Measurements from ENCODE around the gene CRISPLD2. TPM values are rescaled to one million over a fixed set of nuclear protein-coding genes. Genes with fewer than 3 reads are reported as not detected.

The CRISPLD2 gene
- total RNA-seq, 2 donors from 2014 or later = 0.43 to 1.7 TPM

- Mint-ChIP-seq H3K27ac (no peak overlapping the region), H3K9me3 (no peaks in the 10 kb centered on the region)
- DNase-seq (ENCODE audit: low spot score) = no peak
Measured at GRCh38 chr16:84924331-84925091, 104.7 kb downstream of the CRISPLD2 start.

DNA sequence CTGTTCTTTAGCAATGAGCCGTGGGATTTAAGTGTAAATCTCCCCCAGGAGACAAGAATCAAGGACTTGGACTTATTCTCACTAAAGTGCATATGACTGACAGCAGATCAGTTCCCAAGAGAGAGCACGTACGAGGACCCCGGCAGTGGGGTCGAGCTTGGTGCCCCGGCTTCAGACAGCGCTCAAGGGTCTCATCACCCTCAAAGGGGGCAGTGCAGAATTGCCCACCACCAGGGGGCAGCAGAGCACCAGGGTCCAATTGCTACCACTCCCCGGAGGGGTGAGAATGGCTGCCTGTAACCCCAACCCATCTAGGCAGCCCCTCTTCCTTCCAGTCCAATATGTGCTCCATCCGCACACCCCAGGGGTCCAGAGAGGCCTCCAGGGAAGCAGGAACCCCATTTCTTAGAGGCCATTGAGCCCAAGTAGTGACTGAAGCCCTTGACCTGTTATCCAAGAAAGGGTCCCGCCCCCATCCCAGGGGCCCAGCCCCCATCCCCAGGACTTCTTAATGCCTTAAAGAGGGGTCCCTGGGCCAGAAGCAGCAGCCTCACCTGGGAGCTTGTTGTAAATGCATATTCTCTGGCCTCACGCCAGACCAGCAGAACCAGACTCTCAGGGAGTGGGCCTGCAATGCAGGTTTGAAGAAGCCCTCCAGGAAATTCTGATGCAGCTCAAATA is 105.4 kb downstream of the CRISPLD2 start:
- H3K27ac Mint-ChIP-seq = no peak overlapping the region
- H3K36me3 Mint-ChIP-seq = no peaks in the 10 kb centered on the region
- peaks cover 0 to 6% of the 10 kb centered on the region in 2 donors for H3K4me1 Mint-ChIP-seq (ENCODE audit: low read depth in 2 of 2)
- no peak for ATAC-seq
- DNase-seq (ENCODE audit: low spot score) = peak; percentile 71
- H3K9me3 Mint-ChIP-seq = no peaks in the 10 kb centered on the region
- H3K4me3 Mint-ChIP-seq = no peak overlapping the region
- H3K27me3 Mint-ChIP-seq = no peaks in the 10 kb centered on the region

More at GRCh38 chr16:84924331-84925091, 104.7 kb downstream of the CRISPLD2 start:
- H3K4me1 Mint-ChIP-seq (ENCODE audit: low read depth in 2 of 2) = peaks cover 0 to 3% of the 10 kb centered on the region in 2 donors
- ATAC-seq = no peak
- H3K4me3 Mint-ChIP-seq = no peak overlapping the region
- H3K27me3 Mint-ChIP-seq = peaks cover 0 to 4% of the 10 kb centered on the region in 2 donors
- no peaks in the 10 kb centered on the region for H3K36me3 Mint-ChIP-seq

DNA sequence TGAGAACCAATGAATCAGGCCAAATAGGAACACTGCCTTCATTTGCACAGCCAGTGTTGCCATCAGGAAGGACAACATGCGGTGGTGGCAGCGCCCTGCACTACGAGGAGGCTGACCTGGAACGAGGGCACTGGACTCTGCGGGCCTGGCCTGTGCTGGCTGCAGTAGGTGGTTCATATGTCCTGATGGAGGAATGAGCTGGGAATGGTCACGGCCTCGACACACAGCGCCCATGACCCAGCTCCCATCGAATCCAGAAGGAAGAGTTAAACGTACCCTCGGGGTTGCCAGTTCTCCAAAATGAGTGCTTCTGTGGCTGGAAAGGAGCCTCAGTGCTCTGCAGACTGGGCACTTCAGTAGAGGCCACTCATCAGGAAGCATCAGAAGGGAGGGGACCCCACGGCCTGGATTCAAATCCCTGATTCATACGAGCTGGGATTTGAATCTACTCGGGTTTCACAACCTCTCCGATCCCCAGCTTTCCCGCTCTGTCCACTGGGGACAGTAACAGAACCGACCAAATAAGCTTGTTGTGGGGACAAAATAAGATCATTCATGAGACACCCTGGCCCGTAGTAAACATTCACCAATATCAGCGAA is 106.1 kb downstream of the CRISPLD2 start:
- H3K4me1 Mint-ChIP-seq (ENCODE audit: low read depth in 2 of 2) = peaks cover 0 to 6% of the 10 kb centered on the region in 2 donors
- no peak overlapping the region for H3K4me3 Mint-ChIP-seq
- H3K27me3 Mint-ChIP-seq = no peaks in the 10 kb centered on the region
- no peaks in the 10 kb centered on the region for H3K36me3 Mint-ChIP-seq
- DNase-seq (ENCODE audit: low spot score) (no peak), ATAC-seq (no peak)
- no peaks in the 10 kb centered on the region for H3K9me3 Mint-ChIP-seq
- H3K27ac Mint-ChIP-seq = no peak overlapping the region

GRCh38 chr16:84926462-84926861 is 106.7 kb downstream of the CRISPLD2 start:
- H3K4me3 Mint-ChIP-seq = no peak overlapping the region
- no peak overlapping the region for H3K27ac Mint-ChIP-seq
- ATAC-seq (no peak), DNase-seq (ENCODE audit: low spot score) (no peak)
- no peaks in the 10 kb centered on the region for H3K27me3 Mint-ChIP-seq
- H3K9me3 Mint-ChIP-seq = no peaks in the 10 kb centered on the region
- peaks cover 0 to 6% of the 10 kb centered on the region in 2 donors for H3K4me1 Mint-ChIP-seq (ENCODE audit: low read depth in 2 of 2)
- H3K36me3 Mint-ChIP-seq = no peaks in the 10 kb centered on the region

DNA sequence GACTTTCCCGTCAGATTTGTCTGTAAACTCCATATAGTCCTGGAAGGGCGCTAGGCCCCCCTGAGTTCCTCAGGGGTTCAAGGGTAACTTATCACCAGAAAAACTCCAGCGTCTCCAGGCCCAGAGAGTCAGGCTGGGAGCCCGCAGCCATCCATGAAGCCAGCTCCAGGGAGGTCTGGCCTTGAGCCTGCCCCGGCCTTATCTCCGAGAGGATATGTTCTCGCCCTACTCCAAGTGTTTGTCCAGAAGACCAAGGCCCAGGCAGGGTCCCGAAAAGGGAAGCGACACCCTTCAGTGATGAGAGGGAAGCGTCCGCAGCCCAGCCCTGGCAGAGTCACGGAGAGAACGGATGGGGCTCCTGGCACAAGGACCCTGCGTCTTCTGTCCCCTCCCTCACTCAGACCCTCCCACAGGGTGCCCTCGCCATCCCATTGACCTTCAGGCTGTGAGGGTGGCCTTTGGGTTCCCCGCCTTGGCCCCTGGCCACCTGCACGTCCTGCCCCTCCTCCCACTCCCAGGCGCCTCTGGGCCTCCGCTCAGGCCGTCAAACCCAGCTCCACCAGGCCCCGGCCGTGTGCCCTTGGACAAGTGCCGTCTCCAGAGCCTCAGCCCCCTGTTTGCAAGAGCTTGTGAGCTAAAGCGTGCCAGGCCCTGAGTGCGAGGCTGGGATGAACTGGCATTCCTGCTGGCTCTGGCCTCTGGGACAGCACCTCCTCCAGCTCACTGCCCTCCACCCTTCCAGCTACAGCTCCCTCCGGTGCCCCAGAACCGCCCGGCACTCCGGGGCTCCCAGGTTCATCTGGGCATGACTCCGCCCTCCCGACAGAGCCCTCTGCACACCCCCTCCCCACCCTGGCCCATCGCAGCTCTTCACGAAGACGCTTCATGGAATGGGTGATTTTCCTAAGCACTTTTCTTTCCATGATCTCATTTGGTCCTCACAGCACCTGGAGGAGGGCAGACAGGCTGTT is 108.1 kb downstream of the CRISPLD2 start:
- H3K9me3 Mint-ChIP-seq = no peaks in the 10 kb centered on the region
- H3K27me3 Mint-ChIP-seq = no peaks in the 10 kb centered on the region
- no peak overlapping the region for H3K4me3 Mint-ChIP-seq
- ATAC-seq = no peak
- H3K36me3 Mint-ChIP-seq = no peaks in the 10 kb centered on the region
- DNase-seq (ENCODE audit: low spot score) = no peak
- H3K27ac Mint-ChIP-seq = no peak overlapping the region
- H3K4me1 Mint-ChIP-seq (ENCODE audit: low read depth in 2 of 2) = peaks cover 0 to 6% of the 10 kb centered on the region in 2 donors

DNA sequence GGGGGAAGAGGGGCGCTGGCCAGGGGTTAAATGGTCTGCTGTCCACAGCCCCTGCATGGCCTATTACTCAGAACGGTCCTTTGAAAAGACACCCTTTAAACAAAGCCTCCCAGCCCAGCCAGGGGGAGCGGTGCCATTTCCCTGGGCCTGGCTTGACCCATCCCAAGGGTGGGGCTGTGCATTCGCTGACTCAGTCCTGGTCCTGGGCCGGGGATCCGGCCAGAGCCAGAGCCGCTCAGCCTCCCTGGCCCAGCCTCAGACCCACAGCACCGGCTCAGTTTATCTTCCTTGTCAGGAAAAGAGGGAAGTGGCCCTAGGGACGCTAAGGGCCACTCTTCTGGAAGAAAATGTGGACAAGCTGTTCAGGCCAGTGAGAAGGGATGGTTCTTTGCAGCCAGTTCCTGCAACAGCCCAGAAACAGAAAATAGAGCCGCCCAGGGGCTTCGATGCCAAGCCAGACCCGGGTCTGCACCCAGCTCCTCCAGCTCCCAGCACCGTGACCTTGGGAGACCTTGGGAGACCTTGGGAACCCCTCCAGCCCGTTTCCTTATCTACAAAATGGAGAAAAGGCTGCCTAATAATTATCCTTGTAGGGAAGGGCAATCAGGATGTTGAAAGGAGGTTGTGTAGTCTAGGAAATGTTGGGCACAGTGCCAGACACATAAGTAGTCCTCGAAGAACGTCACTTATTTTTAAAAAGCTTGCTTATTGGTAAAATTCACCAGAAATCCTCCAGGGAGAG is 109.1 kb downstream of the CRISPLD2 start:
- Mint-ChIP-seq H3K4me3 (no peak overlapping the region), H3K9me3 (no peaks in the 10 kb centered on the region), H3K4me1 (ENCODE audit: low read depth in 2 of 2) (peaks cover 0 to 6% of the 10 kb centered on the region in 2 donors), H3K27me3 (no peaks in the 10 kb centered on the region), H3K36me3 (no peaks in the 10 kb centered on the region), H3K27ac (no peak overlapping the region)
- DNase-seq (ENCODE audit: low spot score) = no peak
- no peak for ATAC-seq

GRCh38 chr16:84929421-84930297 is 109.9 kb downstream of the CRISPLD2 start:
- Mint-ChIP-seq H3K9me3 (no peaks in the 10 kb centered on the region), H3K4me3 (no peak overlapping the region), H3K27me3 (no peaks in the 10 kb centered on the region), H3K36me3 (no peaks in the 10 kb centered on the region), H3K27ac (no peak overlapping the region), H3K4me1 (ENCODE audit: low read depth in 2 of 2) (peaks cover 0 to 6% of the 10 kb centered on the region in 2 donors)
- ATAC-seq (no peak), DNase-seq (ENCODE audit: low spot score) (no peak)

- Mint-ChIP-seq H3K27ac (peak overlapping the region in 1 of 2 donors; percentile 37), H3K27me3 (no peaks in the 10 kb centered on the region), H3K36me3 (no peaks in the 10 kb centered on the region), H3K4me1 (ENCODE audit: low read depth in 2 of 2) (peaks cover 0 to 6% of the 10 kb centered on the region in 2 donors), H3K4me3 (no peak overlapping the region), H3K9me3 (no peaks in the 10 kb centered on the region)
- ATAC-seq (peak in 1 of 2 donors; percentile 60), DNase-seq (ENCODE audit: low spot score) (no peak)
Measured at GRCh38 chr16:84930298-84931106, 110.7 kb downstream of the CRISPLD2 start.

DNA sequence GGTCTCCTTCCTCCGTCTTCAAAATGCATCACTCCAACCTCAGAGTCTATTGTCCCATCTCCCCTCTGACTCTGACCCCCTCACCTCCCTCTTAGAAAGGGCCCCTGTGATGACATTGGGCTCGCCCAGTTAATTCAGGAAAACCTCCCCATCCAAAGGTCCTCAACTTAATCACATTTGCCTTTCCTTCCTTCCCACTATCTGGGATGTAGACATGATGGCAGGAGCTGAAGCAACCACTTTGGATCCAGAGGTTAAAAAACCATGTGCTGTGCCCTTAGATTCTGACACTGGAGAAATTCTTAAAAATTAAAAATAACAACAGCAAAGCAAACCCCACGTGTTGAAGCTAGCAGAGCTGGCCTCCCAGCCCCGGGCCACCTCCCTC is 111.3 kb downstream of the CRISPLD2 start:
- Mint-ChIP-seq H3K9me3 (no peaks in the 10 kb centered on the region), H3K4me3 (no peak overlapping the region), H3K27me3 (no peaks in the 10 kb centered on the region), H3K36me3 (no peaks in the 10 kb centered on the region), H3K27ac (peak overlapping the region in 1 of 2 donors; percentile 37), H3K4me1 (ENCODE audit: low read depth in 2 of 2) (peaks cover 0 to 6% of the 10 kb centered on the region in 2 donors)
- DNase-seq (ENCODE audit: low spot score) (no peak), ATAC-seq (no peak)

DNA sequence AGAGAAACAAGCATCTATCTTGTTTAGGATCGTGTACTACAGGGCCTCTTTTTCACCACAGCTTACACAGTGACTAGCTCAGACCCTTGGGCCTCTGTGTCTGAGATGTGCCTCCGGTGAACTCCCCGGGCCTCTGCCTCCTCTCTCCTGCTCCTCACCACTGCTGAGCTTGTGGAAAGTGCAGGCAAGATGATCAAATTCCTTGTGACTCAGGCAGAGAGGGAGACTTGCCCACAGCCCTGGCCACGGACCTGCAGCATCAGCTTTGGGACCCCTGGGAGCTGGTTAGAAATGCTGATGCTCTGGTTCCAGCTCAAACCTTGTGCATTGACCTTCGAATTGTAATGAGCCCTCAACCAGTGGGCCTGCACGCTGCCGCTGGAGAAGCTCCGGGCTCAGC is 111.7 kb downstream of the CRISPLD2 start:
- Mint-ChIP-seq H3K4me1 (ENCODE audit: low read depth in 2 of 2) (peaks cover 0 to 6% of the 10 kb centered on the region in 2 donors), H3K27me3 (no peaks in the 10 kb centered on the region), H3K4me3 (no peak overlapping the region), H3K27ac (no peak overlapping the region), H3K9me3 (no peaks in the 10 kb centered on the region), H3K36me3 (no peaks in the 10 kb centered on the region)
- DNase-seq (ENCODE audit: low spot score) (no peak), ATAC-seq (no peak)

DNA sequence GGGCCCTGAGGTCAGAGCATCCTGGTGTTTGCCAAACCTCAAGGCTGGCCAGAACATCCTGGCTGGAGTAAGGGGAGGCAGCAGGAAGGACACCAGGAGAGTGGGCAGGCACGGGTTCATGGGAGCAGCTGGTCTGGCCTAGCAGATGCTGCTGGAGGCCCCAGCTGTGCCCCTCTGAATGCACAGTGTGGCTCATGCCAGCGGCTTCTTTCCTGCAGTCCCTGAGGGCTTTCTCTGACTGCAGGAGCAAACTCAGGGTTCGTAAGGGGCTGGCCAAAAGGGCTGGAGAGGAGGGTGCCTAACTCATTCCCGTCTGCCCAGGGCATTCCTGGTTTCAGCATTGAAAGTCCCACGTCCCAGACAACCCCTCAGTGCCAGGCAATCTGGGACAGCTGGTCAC is 112.9 kb downstream of the CRISPLD2 start:
- no peak for ATAC-seq
- DNase-seq (ENCODE audit: low spot score) = no peak
- H3K27ac Mint-ChIP-seq = no peak overlapping the region
- peaks cover 0 to 2% of the 10 kb centered on the region in 2 donors for H3K27me3 Mint-ChIP-seq
- no peaks in the 10 kb centered on the region for H3K36me3 Mint-ChIP-seq
- peaks cover 0 to 6% of the 10 kb centered on the region in 2 donors for H3K4me1 Mint-ChIP-seq (ENCODE audit: low read depth in 2 of 2)
- H3K4me3 Mint-ChIP-seq = no peak overlapping the region
- no peaks in the 10 kb centered on the region for H3K9me3 Mint-ChIP-seq

All from natural killer cell treated with Interleukin-12 subunit alpha and Interleukin-12 subunit beta and Interleukin-15 and Interleukin-18, amount 100 ng/mL, for 72 hours (primary cell).